K562 (cell line): ENCODE results near the gene LRP1B. TPM values are rescaled to one million over a fixed set of nuclear protein-coding genes. Genes with fewer than 3 reads are reported as not detected.

Experiments used
- ATAC-seq: fragments of 200-7000 bp; cut with Tn5 transposase; 3 replicates; pipeline ENCODE4 v1.9.1; 2020; ENCODE audit warnings: moderate library complexity
- BruUV-seq: library from RNA; stranded (reverse); fragments of 400-500 nt; replicated peaks from 2 replicates; lab custom pipeline; 2021; lab: Mats Ljungman, UMichigan
- CTCF ChIA-PET: fragments of 300-600 bp; formaldehyde crosslinking; extraction: SDS; loops from one replicate; lab custom pipeline; 2021; ENCODE audit warnings: low intra/inter-chr PET ratio; lab: Yijun Ruan, JAX
- POLR2A ChIA-PET: fragments of 300-600, 350-650 bp; sonication (Branson Sonifier 250); formaldehyde crosslinking; extraction: SDS; loops from one replicate; lab custom pipeline; 2021; ENCODE audit warnings: antibody characterized with exemption, inconsistent platforms; lab: Yijun Ruan, JAX
- DNase-seq, 4 experiments: peaks; one replicate each; pipeline versions ENCODE4 v3.0.0 to v3.0.0-alpha.2; 2011 to 2018; ENCODE audit warnings: low spot score in 3 of 4, mixed read lengths in 3 of 4; ENCODE audit errors: extremely low read depth in 1 of 4
- FAIRE-seq: peaks from 2 replicates; lab custom pipeline; 2011; peaks lifted over from hg19 to GRCh38; lab: Jason Lieb, UNC
- H2AFZ ChIP-seq: 2 replicates; pipeline ENCODE4 v1.6.0; 2011; ENCODE audit warnings: low read depth, low read length, control low read depth, inconsistent platforms
- H3K27ac ChIP-seq: fragments of 200-600 bp; 3 replicates; pipeline ENCODE4 v1.8.0; 2011; ENCODE audit warnings: low read depth, mild to moderate bottlenecking, control low read depth, inconsistent platforms, low read length, moderate library complexity, mixed read lengths; ENCODE audit errors: extremely low read depth
- H3K27me3 ChIP-seq, 2 experiments: fragments of 300-600 bp in 1 of 2; 2 replicates in 1 of 2; 3 replicates in 1 of 2; pipeline versions ENCODE4 v1.6.0 to v1.8.0; 2011; ENCODE audit warnings: inconsistent platforms in 2 of 2, low read length in 2 of 2, mild to moderate bottlenecking in 1 of 2, mixed read lengths in 1 of 2, moderate library complexity in 1 of 2; ENCODE audit not compliant: control insufficient read depth in 2 of 2, insufficient read depth in 2 of 2
- H3K36me3 ChIP-seq: fragments of 300-600 bp; 3 replicates; pipeline ENCODE4 v1.8.0; 2011; ENCODE audit warnings: mild to moderate bottlenecking, low read length, inconsistent platforms; ENCODE audit not compliant: control insufficient read depth, insufficient read depth
- H3K4me1 ChIP-seq, 2 experiments: fragments of 200-600 bp in 1 of 2; replicated peaks in 1 of 2; 2 replicates in 1 of 2; 3 replicates in 1 of 2; pipeline versions ENCODE4 v1.5.1 to v1.8.0; 2011; ENCODE audit warnings: inconsistent platforms in 2 of 2, low read length in 2 of 2, mild to moderate bottlenecking in 1 of 2, mixed read lengths in 1 of 2, moderate library complexity in 1 of 2; ENCODE audit not compliant: control insufficient read depth in 2 of 2, insufficient read depth in 2 of 2
- H3K4me2 ChIP-seq: 2 replicates; pipeline ENCODE4 v1.6.1; 2011; ENCODE audit warnings: low read length, control low read depth, inconsistent platforms, mixed read lengths; ENCODE audit not compliant: insufficient read depth
- H3K4me3 ChIP-seq: fragments of 200-600 bp; sonication (generic), shearing (Covaris generic); 2 replicates; pipeline ENCODE4 v1.5.1; 2016; ENCODE audit warnings: control low read depth, inconsistent platforms
- H3K79me2 ChIP-seq: fragments of 200-600 bp; 3 replicates; pipeline ENCODE4 v1.8.0; 2011; ENCODE audit warnings: low read length, inconsistent platforms; ENCODE audit not compliant: control insufficient read depth, insufficient read depth
- H3K9ac ChIP-seq, 2 experiments: 2 replicates each; pipeline versions ENCODE4 v1.6.0 to v1.6.1; 2011; ENCODE audit warnings: low read depth in 2 of 2, low read length in 2 of 2, control low read depth in 1 of 2, inconsistent platforms in 1 of 2, mild to moderate bottlenecking in 1 of 2, mixed read lengths in 1 of 2; ENCODE audit not compliant: insufficient read depth in 1 of 2
- H3K9me1 ChIP-seq: one replicate; pipeline ENCODE4 v1.6.0; 2011; ENCODE audit warnings: inconsistent platforms, mild to moderate bottlenecking, low read length, moderate library complexity; ENCODE audit not compliant: control insufficient read depth, insufficient read depth
- H3K9me3 ChIP-seq: replicated peaks from 2 replicates; pipeline ENCODE4 v1.5.1; 2011; ENCODE audit warnings: low read depth, low read length, inconsistent platforms; ENCODE audit not compliant: control insufficient read depth, insufficient read depth
- H4K20me1 ChIP-seq: replicated peaks from 2 replicates; pipeline ENCODE4 v1.6.1; 2011; ENCODE audit warnings: low read length, inconsistent platforms, mixed read lengths; ENCODE audit not compliant: control insufficient read depth, insufficient read depth
- CREM ChIP-seq: IDR thresholded peaks from 2 replicates; pipeline ENCODE4 v1.6.1; 2014; ENCODE audit warnings: antibody characterized with exemption, low read depth
- MCM3 ChIP-seq: fragments of 450-650 bp; IDR thresholded peaks from 2 replicates; pipeline ENCODE4 v1.6.1; 2016
- SMAD1 ChIP-seq: fragments of 150-350 bp; IDR thresholded peaks from 2 replicates; pipeline ENCODE4 v1.6.1; 2014; ENCODE audit warnings: low read length, low read depth; ENCODE audit not compliant: partially characterized antibody
- SMARCC2 ChIP-seq: fragments of 450-650 bp; IDR thresholded peaks from 2 replicates; pipeline ENCODE4 v1.6.1; 2017; ENCODE audit warnings: antibody characterized with exemption, moderate library complexity, mild to moderate bottlenecking, low read depth
- SOX6 ChIP-seq: fragments of 450-650 bp; IDR thresholded peaks from 2 replicates; pipeline ENCODE4 v1.6.1; 2014; ENCODE audit warnings: mild to moderate bottlenecking
- ZSCAN29 ChIP-seq: fragments of 450-650 bp; IDR thresholded peaks from 2 replicates; pipeline ENCODE4 v1.6.1; 2017
- WGBS: fragments of 100-300 bp; shearing (Covaris generic); methylation state at CpG from one replicate; pipeline ENCODE4 v1.1.6; 2016; ENCODE audit warnings: low coverage, mixed read lengths; ENCODE audit not compliant: insufficient coverage; ENCODE audit errors: missing lambda C conversion rate; 5-methylcytosine and 5-hydroxymethylcytosine counted together
- in situ Hi-C: fragments of 300-500 bp; cut with MboI; formaldehyde crosslinking; loops from 4 replicates; pipeline ENCODE4 v1.15.0; 2018; ENCODE audit warnings: inconsistent platforms, mixed read lengths
- intact Hi-C: fragments of 100-400 bp; cut with micrococcal nuclease; formaldehyde crosslinking; loops from 2 replicates; pipeline ENCODE4 v1.14.2; 2022
- polyA plus RNA-seq, 8 experiments: library from polyadenylated mRNA; depleted of rRNA in 4 of 8; stranded (reverse) in 5 of 8; unstranded in 3 of 8; fragments of >200 nt; fragmentation: Nextera tagmentation in 2 of 8; fragmentation: Illumina TruSeq in 1 of 8; extraction: Ambion mirVana in 2 of 8; extraction: Trizol in 1 of 8; gene quantifications; 2 replicates each; pipeline versions ENCODE4 v1.2.1 to v1.2.3, GENCODE V29; 2011 to 2014; ENCODE audit warnings: inconsistent platforms in 1 of 8, missing spikeins in 1 of 8
- total RNA-seq, 7 experiments: library from RNA; depleted of rRNA in 6 of 7; stranded (reverse); fragments of >200 nt in 6 of 7; fragmentation: Illumina TruSeq in 2 of 7; extraction: Trizol in 2 of 7; gene quantifications; 2 replicates each; pipeline versions ENCODE4 v1.2.1 to v1.2.3, GENCODE V29; 2011 to 2021; ENCODE audit warnings: low replicate concordance in 1 of 7
- TF ChIP-seq, protein P1 (sequence below): fragments of 250-450 bp; sonication (Bioruptor Pico); IDR thresholded peaks from 2 replicates; pipeline ENCODE4 v1.8.0; 2021; ENCODE audit warnings: mild to moderate bottlenecking, moderate library complexity
- TF ChIP-seq, protein P2 (sequence below): sonication (generic); formaldehyde crosslinking; IDR thresholded peaks from 2 replicates; pipeline ENCODE4 v1.8.0; 2022; ENCODE audit warnings: missing genetic modification reagents, mild to moderate bottlenecking, borderline replicate concordance
- TF ChIP-seq, protein P3 (sequence below): fragments of 250-450 bp; sonication (Bioruptor Pico); IDR thresholded peaks from 2 replicates; pipeline ENCODE4 v1.5.1; 2021; ENCODE audit warnings: mild to moderate bottlenecking
- TF ChIP-seq, protein P4 (sequence below): sonication (generic); formaldehyde crosslinking; IDR thresholded peaks from 2 replicates; pipeline ENCODE4 v1.8.0; 2022; ENCODE audit warnings: mild to moderate bottlenecking, missing genetic modification reagents
- TF ChIP-seq, protein P5 (sequence below): fragments of 200-400 bp; formaldehyde crosslinking; IDR thresholded peaks from 2 replicates; pipeline ENCODE4 v1.6.1; 2017; ENCODE audit warnings: mild to moderate bottlenecking, low read depth, low read length, moderate library complexity

The LRP1B gene
- total and polyA plus RNA-seq, 9 of the 15 experiments (the other 6 are each of a cell fraction or from before 2014, with no cell fraction given): not detected

DNA sequence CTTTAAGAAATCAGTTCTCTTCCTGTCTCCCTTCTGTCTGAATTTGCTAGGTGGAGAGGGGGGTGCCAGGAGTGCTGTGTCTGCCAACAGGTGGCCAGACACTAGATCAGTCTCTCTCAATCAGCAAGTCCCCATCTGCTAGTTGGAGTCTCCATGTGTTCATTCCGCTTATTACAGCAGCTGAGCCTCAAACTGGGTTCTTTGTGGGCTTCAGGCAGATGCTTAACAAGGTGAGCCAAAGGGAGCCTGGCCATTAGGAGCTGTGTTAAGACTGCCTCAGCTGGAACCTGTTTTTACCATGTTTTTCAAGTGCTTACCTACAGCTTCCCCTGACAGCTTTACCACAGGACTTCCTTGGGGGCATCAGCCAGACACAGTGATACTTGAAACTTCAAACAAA is 401.9 kb downstream of the LRP1B start (continued):
- TF ChIP-seq, protein P1, sequence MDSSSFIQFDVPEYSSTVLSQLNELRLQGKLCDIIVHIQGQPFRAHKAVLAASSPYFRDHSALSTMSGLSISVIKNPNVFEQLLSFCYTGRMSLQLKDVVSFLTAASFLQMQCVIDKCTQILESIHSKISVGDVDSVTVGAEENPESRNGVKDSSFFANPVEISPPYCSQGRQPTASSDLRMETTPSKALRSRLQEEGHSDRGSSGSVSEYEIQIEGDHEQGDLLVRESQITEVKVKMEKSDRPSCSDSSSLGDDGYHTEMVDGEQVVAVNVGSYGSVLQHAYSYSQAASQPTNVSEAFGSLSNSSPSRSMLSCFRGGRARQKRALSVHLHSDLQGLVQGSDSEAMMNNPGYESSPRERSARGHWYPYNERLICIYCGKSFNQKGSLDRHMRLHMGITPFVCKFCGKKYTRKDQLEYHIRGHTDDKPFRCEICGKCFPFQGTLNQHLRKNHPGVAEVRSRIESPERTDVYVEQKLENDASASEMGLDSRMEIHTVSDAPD (CRISPR knock-in tag): no peak
- TF ChIP-seq, protein P2, sequence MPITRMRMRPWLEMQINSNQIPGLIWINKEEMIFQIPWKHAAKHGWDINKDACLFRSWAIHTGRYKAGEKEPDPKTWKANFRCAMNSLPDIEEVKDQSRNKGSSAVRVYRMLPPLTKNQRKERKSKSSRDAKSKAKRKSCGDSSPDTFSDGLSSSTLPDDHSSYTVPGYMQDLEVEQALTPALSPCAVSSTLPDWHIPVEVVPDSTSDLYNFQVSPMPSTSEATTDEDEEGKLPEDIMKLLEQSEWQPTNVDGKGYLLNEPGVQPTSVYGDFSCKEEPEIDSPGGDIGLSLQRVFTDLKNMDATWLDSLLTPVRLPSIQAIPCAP: no peak
- TF ChIP-seq MCM3 (no peak), SMAD1 (no peak), SMARCC2 (no peak)
- TF ChIP-seq, protein P3, sequence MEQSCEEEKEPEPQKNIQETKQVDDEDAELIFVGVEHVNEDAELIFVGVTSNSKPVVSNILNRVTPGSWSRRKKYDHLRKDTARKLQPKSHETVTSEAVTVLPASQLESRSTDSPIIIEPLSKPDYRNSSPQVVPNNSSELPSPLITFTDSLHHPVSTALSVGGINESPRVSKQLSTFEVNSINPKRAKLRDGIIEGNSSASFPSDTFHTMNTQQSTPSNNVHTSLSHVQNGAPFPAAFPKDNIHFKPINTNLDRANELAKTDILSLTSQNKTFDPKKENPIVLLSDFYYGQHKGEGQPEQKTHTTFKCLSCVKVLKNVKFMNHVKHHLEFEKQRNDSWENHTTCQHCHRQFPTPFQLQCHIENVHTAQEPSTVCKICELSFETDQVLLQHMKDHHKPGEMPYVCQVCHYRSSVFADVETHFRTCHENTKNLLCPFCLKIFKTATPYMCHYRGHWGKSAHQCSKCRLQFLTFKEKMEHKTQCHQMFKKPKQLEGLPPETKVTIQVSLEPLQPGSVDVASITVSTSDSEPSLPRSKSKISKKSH (CRISPR knock-in tag): no peak

DNA sequence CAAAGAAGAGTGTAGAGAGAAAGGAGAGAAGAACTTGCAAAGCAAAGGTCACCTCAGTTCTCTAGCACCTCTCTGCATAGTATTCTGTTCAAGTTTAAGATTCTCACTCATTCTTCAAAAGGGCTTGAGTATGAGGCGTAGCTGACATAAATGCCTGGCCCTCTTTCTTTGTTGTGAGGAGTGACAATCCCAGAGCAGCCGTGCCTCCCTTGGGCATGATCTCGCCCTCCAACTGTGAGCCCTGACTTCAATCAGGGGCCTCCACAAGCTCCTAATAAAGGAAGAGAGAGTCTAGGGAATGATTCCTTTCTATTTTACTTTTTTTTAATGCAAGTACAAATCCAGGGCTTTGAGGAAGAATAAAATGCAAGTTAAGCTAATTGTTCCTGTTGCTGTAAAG is 402.7 kb downstream of the LRP1B start:
- Histone ChIP-seq H3K9me3 (no peaks in the 10 kb centered on the region), H3K9ac (no peak overlapping the region), H3K4me3 (no peak overlapping the region), H3K9me1 (no peaks in the 10 kb centered on the region), H3K4me2 (no peak overlapping the region), H3K4me1 (no peaks in the 10 kb centered on the region), H2AFZ (no peak overlapping the region), H3K79me2 (no peaks in the 10 kb centered on the region), H3K27ac (no peak overlapping the region), H3K27me3 (no peaks in the 10 kb centered on the region), H3K36me3 (no peaks in the 10 kb centered on the region), H4K20me1 (no peaks in the 10 kb centered on the region)
- DNase-seq (no peak), ATAC-seq (no peak), FAIRE-seq (no peak)
- ChIA-PET POLR2A (no interaction called here), CTCF (no interaction called here)
- intact Hi-C loops (no loop called here), in situ Hi-C loops (no loop called here)
- 0% methylated on average over 3 of the region's 3 CpGs for WGBS
- no TSS peak for BruUV-seq
- no peak for TF ChIP-seq ZSCAN29
- TF ChIP-seq, protein P4, sequence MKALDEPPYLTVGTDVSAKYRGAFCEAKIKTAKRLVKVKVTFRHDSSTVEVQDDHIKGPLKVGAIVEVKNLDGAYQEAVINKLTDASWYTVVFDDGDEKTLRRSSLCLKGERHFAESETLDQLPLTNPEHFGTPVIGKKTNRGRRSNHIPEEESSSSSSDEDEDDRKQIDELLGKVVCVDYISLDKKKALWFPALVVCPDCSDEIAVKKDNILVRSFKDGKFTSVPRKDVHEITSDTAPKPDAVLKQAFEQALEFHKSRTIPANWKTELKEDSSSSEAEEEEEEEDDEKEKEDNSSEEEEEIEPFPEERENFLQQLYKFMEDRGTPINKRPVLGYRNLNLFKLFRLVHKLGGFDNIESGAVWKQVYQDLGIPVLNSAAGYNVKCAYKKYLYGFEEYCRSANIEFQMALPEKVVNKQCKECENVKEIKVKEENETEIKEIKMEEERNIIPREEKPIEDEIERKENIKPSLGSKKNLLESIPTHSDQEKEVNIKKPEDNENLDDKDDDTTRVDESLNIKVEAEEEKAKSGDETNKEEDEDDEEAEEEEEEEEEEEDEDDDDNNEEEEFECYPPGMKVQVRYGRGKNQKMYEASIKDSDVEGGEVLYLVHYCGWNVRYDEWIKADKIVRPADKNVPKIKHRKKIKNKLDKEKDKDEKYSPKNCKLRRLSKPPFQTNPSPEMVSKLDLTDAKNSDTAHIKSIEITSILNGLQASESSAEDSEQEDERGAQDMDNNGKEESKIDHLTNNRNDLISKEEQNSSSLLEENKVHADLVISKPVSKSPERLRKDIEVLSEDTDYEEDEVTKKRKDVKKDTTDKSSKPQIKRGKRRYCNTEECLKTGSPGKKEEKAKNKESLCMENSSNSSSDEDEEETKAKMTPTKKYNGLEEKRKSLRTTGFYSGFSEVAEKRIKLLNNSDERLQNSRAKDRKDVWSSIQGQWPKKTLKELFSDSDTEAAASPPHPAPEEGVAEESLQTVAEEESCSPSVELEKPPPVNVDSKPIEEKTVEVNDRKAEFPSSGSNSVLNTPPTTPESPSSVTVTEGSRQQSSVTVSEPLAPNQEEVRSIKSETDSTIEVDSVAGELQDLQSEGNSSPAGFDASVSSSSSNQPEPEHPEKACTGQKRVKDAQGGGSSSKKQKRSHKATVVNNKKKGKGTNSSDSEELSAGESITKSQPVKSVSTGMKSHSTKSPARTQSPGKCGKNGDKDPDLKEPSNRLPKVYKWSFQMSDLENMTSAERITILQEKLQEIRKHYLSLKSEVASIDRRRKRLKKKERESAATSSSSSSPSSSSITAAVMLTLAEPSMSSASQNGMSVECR (CRISPR knock-in tag): no peak
- TF ChIP-seq SOX6: no peak
- no peak for TF ChIP-seq CREM
- TF ChIP-seq, protein P5, sequence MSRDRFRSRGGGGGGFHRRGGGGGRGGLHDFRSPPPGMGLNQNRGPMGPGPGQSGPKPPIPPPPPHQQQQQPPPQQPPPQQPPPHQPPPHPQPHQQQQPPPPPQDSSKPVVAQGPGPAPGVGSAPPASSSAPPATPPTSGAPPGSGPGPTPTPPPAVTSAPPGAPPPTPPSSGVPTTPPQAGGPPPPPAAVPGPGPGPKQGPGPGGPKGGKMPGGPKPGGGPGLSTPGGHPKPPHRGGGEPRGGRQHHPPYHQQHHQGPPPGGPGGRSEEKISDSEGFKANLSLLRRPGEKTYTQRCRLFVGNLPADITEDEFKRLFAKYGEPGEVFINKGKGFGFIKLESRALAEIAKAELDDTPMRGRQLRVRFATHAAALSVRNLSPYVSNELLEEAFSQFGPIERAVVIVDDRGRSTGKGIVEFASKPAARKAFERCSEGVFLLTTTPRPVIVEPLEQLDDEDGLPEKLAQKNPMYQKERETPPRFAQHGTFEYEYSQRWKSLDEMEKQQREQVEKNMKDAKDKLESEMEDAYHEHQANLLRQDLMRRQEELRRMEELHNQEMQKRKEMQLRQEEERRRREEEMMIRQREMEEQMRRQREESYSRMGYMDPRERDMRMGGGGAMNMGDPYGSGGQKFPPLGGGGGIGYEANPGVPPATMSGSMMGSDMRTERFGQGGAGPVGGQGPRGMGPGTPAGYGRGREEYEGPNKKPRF: no peak
